IMR-90 (cell line): ENCODE measurements around the gene MAP10. TPM values are rescaled to one million over a fixed set of nuclear protein-coding genes. Genes with fewer than 3 reads are reported as not detected.

Source experiments
- ATAC-seq: fragments of 200-7000 bp; cut with Tn5 transposase; 2 replicates; pipeline ENCODE4 v1.9.1; 2020; ENCODE audit warnings: low read depth, mild to moderate bottlenecking, moderate library complexity
- BruUV-seq: library from RNA; stranded (reverse); fragments of 400-500 nt; replicated peaks from 2 replicates; lab custom pipeline; 2021; lab: Mats Ljungman, UMichigan
- CTCF ChIA-PET: fragments of 300-600 bp; formaldehyde crosslinking; extraction: SDS; loops from one replicate; lab custom pipeline; 2021; ENCODE audit warnings: antibody characterized with exemption; lab: Yijun Ruan, JAX
- POLR2A ChIA-PET: fragments of 300-600 bp; sonication (Branson Sonifier 250); formaldehyde crosslinking; loops from one replicate; lab custom pipeline; 2022; ENCODE audit warnings: antibody characterized with exemption; ENCODE audit not compliant: unreplicated experiment; lab: Charles Lee
- DNase-seq: peaks from one replicate; pipeline ENCODE4 v3.0.0; 2013
- H2AFZ ChIP-seq: replicated peaks from 2 replicates; pipeline ENCODE3; 2013; ENCODE audit warnings: low read length, mild to moderate bottlenecking; ENCODE audit not compliant: poor library complexity
- H2AK5ac ChIP-seq: 2 replicates; pipeline ENCODE4 v1.6.1; 2013; ENCODE audit warnings: low read depth, low read length, inconsistent platforms
- H2AK9ac ChIP-seq: replicated peaks from 2 replicates; pipeline ENCODE3; 2013; ENCODE audit warnings: mild to moderate bottlenecking, low read depth, low read length, moderate library complexity; ENCODE audit not compliant: poor library complexity
- H2BK120ac ChIP-seq: 2 replicates; pipeline ENCODE4 v1.6.1; 2013; ENCODE audit warnings: low read depth, low read length, inconsistent platforms
- H2BK15ac ChIP-seq: 3 replicates; pipeline ENCODE4 v1.6.1; 2013; ENCODE audit warnings: low read depth, low read length, inconsistent platforms
- H2BK20ac ChIP-seq: 2 replicates; pipeline ENCODE4 v1.6.1; 2013; ENCODE audit warnings: low read depth, mild to moderate bottlenecking, inconsistent platforms, low read length, moderate library complexity
- H2BK5ac ChIP-seq: 2 replicates; pipeline ENCODE4 v1.6.1; 2013; ENCODE audit warnings: mild to moderate bottlenecking, low read depth, low read length, inconsistent platforms; ENCODE audit not compliant: poor library complexity, severe bottlenecking
- H3K14ac ChIP-seq: replicated peaks from 2 replicates; pipeline ENCODE4 v1.6.1; 2013; ENCODE audit warnings: low read depth, low read length, inconsistent platforms
- H3K18ac ChIP-seq: 2 replicates; pipeline ENCODE4 v1.6.1; 2013; ENCODE audit warnings: low read depth, low read length, control low read depth
- H3K23ac ChIP-seq: 2 replicates; pipeline ENCODE4 v1.6.1; 2013; ENCODE audit warnings: low read depth, low read length, inconsistent platforms
- H3K27ac ChIP-seq: 2 replicates; pipeline ENCODE4 v1.5.1; 2013; ENCODE audit warnings: mild to moderate bottlenecking, control low read depth, low read length; ENCODE audit not compliant: insufficient read depth
- H3K27me3 ChIP-seq: 2 replicates; pipeline ENCODE4 v1.6.1; 2013; ENCODE audit warnings: low read length; ENCODE audit not compliant: control insufficient read depth, insufficient read depth
- H3K36me3 ChIP-seq: 2 replicates; pipeline ENCODE4 v1.6.1; 2013; ENCODE audit warnings: low read length, mixed read lengths; ENCODE audit not compliant: control insufficient read depth, insufficient read depth
- H3K4ac ChIP-seq: 2 replicates; pipeline ENCODE4 v1.6.1; 2013; ENCODE audit warnings: low read depth, low read length, inconsistent platforms
- H3K4me1 ChIP-seq: 2 replicates; pipeline ENCODE4 v1.6.1; 2013; ENCODE audit warnings: low read length, mixed read lengths; ENCODE audit not compliant: control insufficient read depth, insufficient read depth
- H3K4me2 ChIP-seq: 2 replicates; pipeline ENCODE4 v1.6.1; 2013; ENCODE audit warnings: low read depth, mild to moderate bottlenecking, control low read depth, low read length, moderate library complexity
- H3K4me3 ChIP-seq: 2 replicates; pipeline ENCODE4 v1.5.1; 2013; ENCODE audit warnings: low read depth, mild to moderate bottlenecking, control low read depth, low read length, moderate library complexity; ENCODE audit not compliant: insufficient read depth
- H3K56ac ChIP-seq: 2 replicates; pipeline ENCODE4 v1.6.1; 2013; ENCODE audit warnings: low read length, inconsistent platforms; ENCODE audit not compliant: insufficient read depth; ENCODE audit errors: extremely low read depth
- H3K79me1 ChIP-seq, 2 experiments: 2 replicates each; pipeline ENCODE4 v1.6.1; 2013; ENCODE audit warnings: low read length in 2 of 2, inconsistent platforms in 1 of 2, low read depth in 1 of 2
- H3K9ac ChIP-seq: 2 replicates; pipeline ENCODE4 v1.6.1; 2013; ENCODE audit warnings: low read depth, low read length, control low read depth
- H3K9me1 ChIP-seq: 2 replicates; pipeline ENCODE4 v1.6.1; 2013; ENCODE audit warnings: low read length, inconsistent platforms; ENCODE audit not compliant: insufficient read depth
- H3K9me3 ChIP-seq: 2 replicates; pipeline ENCODE4 v1.6.1; 2013; ENCODE audit warnings: low read length; ENCODE audit not compliant: control insufficient read depth, insufficient read depth
- H4K20me1 ChIP-seq: 2 replicates; pipeline ENCODE4 v1.6.1; 2013; ENCODE audit warnings: low read length, inconsistent platforms; ENCODE audit not compliant: insufficient read depth
- H4K5ac ChIP-seq: 2 replicates; pipeline ENCODE4 v1.6.1; 2013; ENCODE audit warnings: mild to moderate bottlenecking, low read depth, low read length, control low read depth
- H4K8ac ChIP-seq, 2 experiments: 2 replicates each; pipeline ENCODE4 v1.6.1; 2013; ENCODE audit warnings: low read depth in 2 of 2, low read length in 2 of 2, control low read depth in 1 of 2, inconsistent platforms in 1 of 2
- H4K91ac ChIP-seq: 2 replicates; pipeline ENCODE4 v1.6.1; 2013; ENCODE audit warnings: low read depth, low read length, inconsistent platforms; ENCODE audit not compliant: insufficient read depth
- BHLHE40 ChIP-seq: fragments of 150-350 bp; IDR thresholded peaks from 2 replicates; pipeline ENCODE4 v1.6.1; 2016; ENCODE audit warnings: mild to moderate bottlenecking, low read depth, low read length
- CEBPB ChIP-seq: IDR thresholded peaks from 2 replicates; pipeline ENCODE4 v1.6.1; 2012; ENCODE audit warnings: low read depth, low read length, improper control_type of control experiment
- CHD1 ChIP-seq: IDR thresholded peaks from 2 replicates; pipeline ENCODE4 v1.6.1; 2012; ENCODE audit warnings: low read depth, low read length, improper control_type of control experiment
- CTCF ChIP-seq: conservative IDR thresholded peaks from 2 replicates; pipeline ENCODE4 v1.5.1; 2012; ENCODE audit warnings: mild to moderate bottlenecking, low read depth, low read length, improper control_type of control experiment
- ELK1 ChIP-seq: fragments of 150-350 bp; IDR thresholded peaks from 2 replicates; pipeline ENCODE4 v1.6.1; 2016; ENCODE audit warnings: low read depth, mild to moderate bottlenecking, low read length, moderate library complexity, borderline replicate concordance
- FOS ChIP-seq: fragments of 150-350 bp; IDR thresholded peaks from 2 replicates; pipeline ENCODE4 v1.6.1; 2016; ENCODE audit warnings: low read depth, low read length
- MAFK ChIP-seq: IDR thresholded peaks from 2 replicates; pipeline ENCODE4 v1.6.1; 2012; ENCODE audit warnings: low read depth, low read length, improper control_type of control experiment
- MAZ ChIP-seq: IDR thresholded peaks from 2 replicates; pipeline ENCODE4 v1.6.1; 2012; ENCODE audit warnings: low read depth, mild to moderate bottlenecking, low read length, improper control_type of control experiment, moderate library complexity, borderline replicate concordance
- MXI1 ChIP-seq: IDR thresholded peaks from 2 replicates; pipeline ENCODE4 v1.6.1; 2012; ENCODE audit warnings: low read depth, mild to moderate bottlenecking, low read length, moderate library complexity, borderline replicate concordance
- NFE2L2 ChIP-seq: fragments of 150-350 bp; IDR thresholded peaks from 2 replicates; pipeline ENCODE4 v1.6.1; 2016; ENCODE audit warnings: low read depth, mild to moderate bottlenecking, low read length
- POLR2A ChIP-seq: IDR thresholded peaks from 2 replicates; pipeline ENCODE4 v1.6.1; 2012; ENCODE audit warnings: mild to moderate bottlenecking, low read depth, low read length
- RAD21 ChIP-seq: IDR thresholded peaks from 2 replicates; pipeline ENCODE4 v1.6.1; 2012; ENCODE audit warnings: low read length, improper control_type of control experiment
- RCOR1 ChIP-seq: IDR thresholded peaks from 2 replicates; pipeline ENCODE4 v1.6.1; 2012; ENCODE audit warnings: mild to moderate bottlenecking, low read length, improper control_type of control experiment; ENCODE audit not compliant: insufficient replicate concordance
- RFX5 ChIP-seq: IDR thresholded peaks from 2 replicates; pipeline ENCODE4 v1.8.0; 2012; ENCODE audit warnings: low read depth, mild to moderate bottlenecking, low read length, moderate library complexity
- SMC3 ChIP-seq: fragments of 150-350 bp; IDR thresholded peaks from 2 replicates; pipeline ENCODE4 v1.6.1; 2016; ENCODE audit warnings: low read depth, mild to moderate bottlenecking, antibody characterized with exemption, low read length, moderate library complexity
- USF2 ChIP-seq: fragments of 150-350 bp; IDR thresholded peaks from 2 replicates; pipeline ENCODE4 v1.6.1; 2017; ENCODE audit warnings: mild to moderate bottlenecking, antibody characterized with exemption, low read length, low read depth
- WGBS, 2 experiments: methylation state at CpG; one replicate each; pipeline versions ENCODE4 v1.1.5 to v1.1.7; 2013; ENCODE audit warnings: missing lambda C conversion rate in 2 of 2; ENCODE audit not compliant: insufficient read length in 1 of 2; ENCODE audit errors: extremely low coverage in 2 of 2; 5-methylcytosine and 5-hydroxymethylcytosine counted together
- dilution Hi-C: fragments of 300-500 bp; cut with HindIII; formaldehyde crosslinking; loops from one replicate; pipeline ENCODE4 v1.14.3; 2018; ENCODE audit warnings: low sequenced_read_pairs; ENCODE audit not compliant: unreplicated experiment
- in situ Hi-C: fragments of 300-500 bp; cut with MboI; formaldehyde crosslinking; loops from 3 replicates; pipeline ENCODE4 v1.14.3; 2019; ENCODE audit warnings: low sequenced_read_pairs, inconsistent platforms, mixed read lengths
- intact Hi-C: fragments of 100-400 bp; cut with micrococcal nuclease; formaldehyde crosslinking; loops from 2 replicates; pipeline ENCODE4 v1.10.0; 2022
- polyA plus RNA-seq, 3 experiments: library from polyadenylated mRNA; depleted of rRNA; stranded (reverse); fragments of >200 nt; gene quantifications; 2 replicates each; pipeline ENCODE4 v1.2.3, GENCODE V29; 2012; ENCODE audit warnings: low replicate concordance in 1 of 3
- total RNA-seq: library from RNA; depleted of rRNA; stranded (reverse); fragments of >200 nt; gene quantifications from 2 replicates; pipeline ENCODE4 v1.2.3, GENCODE V29; 2012

The MAP10 gene
- total and polyA plus RNA-seq, 2 of the 4 experiments (the other 2 are of a cell fraction), result 1.0 to 1.1 TPM

- H4K91ac ChIP-seq, result no peak overlapping the region
- BruUV-seq, result no TSS peak
- H3K9me1 ChIP-seq, result peaks cover 4% of the 10 kb centered on the region
- no peak overlapping the region for H3K23ac ChIP-seq
- no peaks in the 10 kb centered on the region for H3K79me1 ChIP-seq
- no peak overlapping the region for H4K8ac ChIP-seq
- WGBS, 2 experiments, result 63% methylated on average over 4 of the region's 7 CpGs; no CpG with 5 or more reads in 1 of the 2 experiments
- no peak for TF ChIP-seq RAD21
- TF ChIP-seq ELK1, result no peak
- no peak for TF ChIP-seq MXI1
- no peak for TF ChIP-seq MAZ
- TF ChIP-seq CEBPB, result no peak
- TF ChIP-seq FOS, result no peak
- TF ChIP-seq BHLHE40, result no peak
- no peak for TF ChIP-seq RCOR1
- no peak for TF ChIP-seq RFX5
- no peak for TF ChIP-seq USF2
- no peak for TF ChIP-seq MAFK
- no peak for TF ChIP-seq CHD1
- no peak for TF ChIP-seq SMC3
- no peak for TF ChIP-seq POLR2A
- no peak for TF ChIP-seq CTCF
- TF ChIP-seq NFE2L2, result no peak
- dilution Hi-C loops, result no loop called here
- no peak overlapping the region for H2BK20ac ChIP-seq
- no peak overlapping the region for H3K4ac ChIP-seq
- H3K27me3 ChIP-seq, result no peaks in the 10 kb centered on the region
- ATAC-seq (no peak), DNase-seq (no peak)
- no peaks in the 10 kb centered on the region for H3K9me3 ChIP-seq
- H3K4me2 ChIP-seq, result no peak overlapping the region
- no peaks in the 10 kb centered on the region for H4K20me1 ChIP-seq
- H2BK5ac ChIP-seq, result no peak overlapping the region
- no peak overlapping the region for H3K9ac ChIP-seq
- intact Hi-C loops, result no loop called here
- ChIA-PET POLR2A (no interaction called here), CTCF (interaction anchor here (1.1 kb wide), 1 partner anchor 11 kb away, joined by 3 read pairs; no protein-coding TSS in a partner anchor)
- no peak overlapping the region for H3K4me3 ChIP-seq
- no peaks in the 10 kb centered on the region for H3K36me3 ChIP-seq
- H2AFZ ChIP-seq, result no peak overlapping the region
- H3K27ac ChIP-seq, result no peak overlapping the region
- no peak overlapping the region for H2AK9ac ChIP-seq
- no peak overlapping the region for H4K5ac ChIP-seq
- peaks cover 2% of the 10 kb centered on the region; the same call in 1 of the 2 replicates for H3K4me1 ChIP-seq
- H2BK120ac ChIP-seq, result no peak overlapping the region
- H3K56ac ChIP-seq, result no peak overlapping the region; the same call in 1 of the 2 replicates
- no peak overlapping the region for H3K18ac ChIP-seq
- no peak overlapping the region for H3K14ac ChIP-seq
- H2BK15ac ChIP-seq, result no peak overlapping the region
- in situ Hi-C loops, result no loop called here
- no peak overlapping the region for H2AK5ac ChIP-seq
Observed at GRCh38 chr1:232788235-232788872, 16.9 kb upstream of the MAP10 start.
